ENCODE results near the gene GNA15. TPM values are rescaled to one million over a fixed set of nuclear protein-coding genes. Genes with fewer than 3 reads are reported as not detected.

The GNA15 gene
- total and polyA plus RNA-seq, 2 of the 8 experiments (the other 6 are each of a cell fraction or from before 2014, with no cell fraction given) = 0.26 to 0.45 TPM

DNA sequence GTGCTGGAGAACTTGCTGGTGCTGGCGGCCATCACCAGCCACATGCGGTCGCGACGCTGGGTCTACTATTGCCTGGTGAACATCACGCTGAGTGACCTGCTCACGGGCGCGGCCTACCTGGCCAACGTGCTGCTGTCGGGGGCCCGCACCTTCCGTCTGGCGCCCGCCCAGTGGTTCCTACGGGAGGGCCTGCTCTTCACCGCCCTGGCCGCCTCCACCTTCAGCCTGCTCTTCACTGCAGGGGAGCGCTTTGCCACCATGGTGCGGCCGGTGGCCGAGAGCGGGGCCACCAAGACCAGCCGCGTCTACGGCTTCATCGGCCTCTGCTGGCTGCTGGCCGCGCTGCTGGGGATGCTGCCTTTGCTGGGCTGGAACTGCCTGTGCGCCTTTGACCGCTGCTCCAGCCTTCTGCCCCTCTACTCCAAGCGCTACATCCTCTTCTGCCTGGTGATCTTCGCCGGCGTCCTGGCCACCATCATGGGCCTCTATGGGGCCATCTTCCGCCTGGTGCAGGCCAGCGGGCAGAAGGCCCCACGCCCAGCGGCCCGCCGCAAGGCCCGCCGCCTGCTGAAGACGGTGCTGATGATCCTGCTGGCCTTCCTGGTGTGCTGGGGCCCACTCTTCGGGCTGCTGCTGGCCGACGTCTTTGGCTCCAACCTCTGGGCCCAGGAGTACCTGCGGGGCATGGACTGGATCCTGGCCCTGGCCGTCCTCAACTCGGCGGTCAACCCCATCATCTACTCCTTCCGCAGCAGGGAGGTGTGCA, 43.3 kb downstream of the GNA15 start:
- Histone ChIP-seq H3K9me3 (ENCODE audit: insufficient read depth in 2 of 2, low read depth in 1 of 2, low read length in 1 of 2) (no peaks in the 10 kb centered on the region), H3K14ac (ENCODE audit: insufficient read length) (no peak overlapping the region), H3K23me2 (ENCODE audit: low read depth, low read length) (no peaks in the 10 kb centered on the region), H3K79me1 (ENCODE audit: low read depth, low read length) (no peaks in the 10 kb centered on the region), H3K4me2 (ENCODE audit: insufficient read depth in 1 of 2, low read depth in 2 of 2, low read length in 2 of 2) (no peak overlapping the region), H3K23ac (ENCODE audit: insufficient read length) (no peak overlapping the region), H3K4ac (replicated peaks; ENCODE audit: insufficient read length, low read depth, low read length) (no peak overlapping the region), H2BK15ac (ENCODE audit: low read length) (no peak overlapping the region), H3K27ac (ENCODE audit: low read depth, low read length) (no peak overlapping the region), H3K4me3 (ENCODE audit: extremely low read depth in 1 of 4, insufficient read depth in 2 of 4, low read depth in 3 of 4, low read length in 4 of 4) (no peak overlapping the region), H4K5ac (ENCODE audit: insufficient read length, low read depth, low read length) (no peak overlapping the region), H4K91ac (replicated peaks; ENCODE audit: insufficient read length, low read length) (no peak overlapping the region), H2BK120ac (replicated peaks; ENCODE audit: low read depth, low read length) (no peak overlapping the region), H3K9ac (replicated peaks in 1 of 4; ENCODE audit: extremely low read depth in 1 of 4, low read depth in 3 of 4, low read length in 3 of 4) (no peak overlapping the region), H3K27me3 (replicated peaks in 1 of 4; ENCODE audit: control insufficient read depth in 3 of 4, extremely low read depth in 1 of 4, insufficient read depth in 3 of 4, low read length in 3 of 4) (no peaks in the 10 kb centered on the region), H4K8ac (ENCODE audit: extremely low read depth, insufficient read depth, low read length) (peak overlapping the region; percentile 80; the same call in 1 of the 2 replicates), H3K18ac (ENCODE audit: extremely low read depth, low read length) (no peak overlapping the region), H4K20me1 (replicated peaks in 1 of 2; ENCODE audit: control insufficient read depth in 1 of 2, insufficient read depth in 2 of 2, low read length in 2 of 2) (no peaks in the 10 kb centered on the region), H2AFZ (ENCODE audit: low read length) (no peak overlapping the region; the same call in 1 of the 2 replicates), H3K36me3 (ENCODE audit: control insufficient read depth in 2 of 4, insufficient read depth in 4 of 4, low read length in 3 of 4) (no peaks in the 10 kb centered on the region), H2BK12ac (ENCODE audit: low read depth, low read length) (no peak overlapping the region), H2AK5ac (ENCODE audit: low read depth, low read length) (no peak overlapping the region), H2BK5ac (ENCODE audit: low read depth, low read length) (no peak overlapping the region), H3K56ac (replicated peaks; ENCODE audit: insufficient read length, low read depth, low read length) (no peak overlapping the region), H3K4me1 (replicated peaks in 1 of 4; ENCODE audit: control insufficient read depth in 3 of 4, insufficient read depth in 4 of 4, low read length in 3 of 4) (no peaks in the 10 kb centered on the region), H2BK20ac (ENCODE audit: low read length) (no peak overlapping the region), H3K79me2 (ENCODE audit: control insufficient read depth in 1 of 2, insufficient read depth in 2 of 2, low read length in 2 of 2) (no peaks in the 10 kb centered on the region)
- TF ChIP-seq SRF (IDR thresholded peaks at IDR 0.05; ENCODE audit: low read depth, low read length) = no peak
- no peak for TF ChIP-seq RFX5 (IDR thresholded peaks at IDR 0.05; ENCODE audit: borderline replicate concordance, low read depth, low read length)
- TF ChIP-seq GABPA (IDR thresholded peaks at IDR 0.05; ENCODE audit: borderline replicate concordance, insufficient read depth, low read length) = no peak
- no peak for TF ChIP-seq KDM5A (IDR thresholded peaks at IDR 0.05; ENCODE audit: low read length)
- no peak for TF ChIP-seq CBX8 (IDR thresholded peaks at IDR 0.05; ENCODE audit: borderline replicate concordance, low read depth, low read length)
- no peak for TF ChIP-seq MAFK (IDR thresholded peaks at IDR 0.05; ENCODE audit: low read depth, low read length)
- FAIRE-seq (no peak), DNase-seq (ENCODE audit: low read depth in 1 of 2, low spot score in 2 of 2) (no peak)
- 93% methylated on average over 38 of the region's 52 CpGs; no CpG with 5 or more reads in 1 of the 2 experiments for WGBS, 2 experiments (ENCODE audit: extremely low coverage in 1 of 2, insufficient coverage in 1 of 2, insufficient read length in 1 of 2, insufficient replicate concordance in 2 of 2, low coverage in 1 of 2, low lambda C conversion rate in 2 of 2, missing lambda C conversion rate in 1 of 2)
- POLR2A ChIA-PET (ENCODE audit: partially characterized antibody) = interaction anchor here (1.0 kb wide), 1 partner anchor 11 kb away, joined by 4 read pairs; no protein-coding TSS in a partner anchor
- CTCF ChIA-PET (ENCODE audit: partially characterized antibody) = no interaction called here
